ENCODE results near the gene F2RL1.

GRCh38 chr5:76805821-76806505 lies 12.9 kb upstream of the F2RL1 start:
- TF ChIP-seq CREB1 (CRISPR knock-in tag; IDR thresholded peaks at IDR 0.05; ENCODE audit: low read depth), result no peak
- TF ChIP-seq CTCF (conservative IDR thresholded peaks at IDR 0.05; ENCODE audit: low read depth in 2 of 2), result no peak
- TF ChIP-seq EZH2phosphoT487 (IDR thresholded peaks at IDR 0.05; ENCODE audit: unreplicated experiment), result no peak
